H1 (cell line): ENCODE results near the gene SMIM24. TPM values are rescaled to one million over a fixed set of nuclear protein-coding genes. Genes with fewer than 3 reads are reported as not detected.

Experiments
- CTCF ChIA-PET: fragments of 300-600 bp; sonication (Branson Sonifier 250); formaldehyde crosslinking; loops from one replicate; lab custom pipeline; 2021; ENCODE audit not compliant: partially characterized antibody; lab: Charles Lee
- POLR2A ChIA-PET: fragments of 300-600 bp; sonication (Branson Sonifier 250); formaldehyde crosslinking; loops from one replicate; lab custom pipeline; 2021; ENCODE audit warnings: inconsistent platforms; ENCODE audit not compliant: partially characterized antibody; lab: Charles Lee
- DNase-seq, 2 experiments: peaks; one replicate each; pipeline versions ENCODE4 v3.0.0 to v3.0.0-alpha.2; 2010 to 2022; ENCODE audit warnings: low spot score in 2 of 2, low read depth in 1 of 2, mixed read lengths in 1 of 2
- FAIRE-seq: peaks from 2 replicates; lab custom pipeline; 2011; peaks lifted over from hg19 to GRCh38; lab: Jason Lieb, UNC
- H2AFZ ChIP-seq: 2 replicates; pipeline ENCODE4 v1.8.1; 2012; ENCODE audit warnings: low read length, inconsistent platforms
- H2AK5ac ChIP-seq: 2 replicates; pipeline ENCODE4 v1.6.1; 2013; ENCODE audit warnings: low read depth, low read length
- H2BK120ac ChIP-seq: replicated peaks from 2 replicates; pipeline ENCODE3; 2013; ENCODE audit warnings: low read depth, low read length, inconsistent platforms
- H2BK12ac ChIP-seq: 2 replicates; pipeline ENCODE4 v1.6.1; 2013; ENCODE audit warnings: low read depth, low read length
- H2BK15ac ChIP-seq: 2 replicates; pipeline ENCODE4 v1.6.1; 2013; ENCODE audit warnings: low read length
- H2BK20ac ChIP-seq: 2 replicates; pipeline ENCODE4 v1.6.1; 2013; ENCODE audit warnings: low read length
- H2BK5ac ChIP-seq: 2 replicates; pipeline ENCODE4 v1.6.1; 2013; ENCODE audit warnings: low read depth, low read length
- H3K14ac ChIP-seq: 2 replicates; pipeline ENCODE4 v1.6.1; 2013; ENCODE audit warnings: inconsistent platforms; ENCODE audit not compliant: insufficient read length
- H3K18ac ChIP-seq: 2 replicates; pipeline ENCODE4 v1.6.1; 2013; ENCODE audit warnings: low read length; ENCODE audit errors: extremely low read depth
- H3K23ac ChIP-seq: 2 replicates; pipeline ENCODE4 v1.6.1; 2013; ENCODE audit warnings: inconsistent platforms; ENCODE audit not compliant: insufficient read length
- H3K23me2 ChIP-seq: 2 replicates; pipeline ENCODE4 v1.6.1; 2013; ENCODE audit warnings: low read depth, low read length
- H3K27ac ChIP-seq: 2 replicates; pipeline ENCODE4 v1.6.1; 2011; ENCODE audit warnings: low read depth, low read length, inconsistent platforms
- H3K27me3 ChIP-seq, 4 experiments: replicated peaks in 1 of 4; 1 replicate in 1 of 4; 2 replicates in 3 of 4; pipeline versions ENCODE4 v1.6.1 to v1.8.1; 2011 to 2013; ENCODE audit warnings: low read length in 3 of 4, mild to moderate bottlenecking in 3 of 4, inconsistent platforms in 2 of 4, mixed read lengths in 2 of 4, moderate library complexity in 1 of 4; ENCODE audit not compliant: control insufficient read depth in 3 of 4, insufficient read depth in 3 of 4; ENCODE audit errors: extremely low read depth in 1 of 4
- H3K36me3 ChIP-seq, 4 experiments: 2 replicates each; pipeline versions ENCODE4 v1.6.1 to v1.8.1; 2011 to 2013; ENCODE audit warnings: mild to moderate bottlenecking in 4 of 4, low read length in 3 of 4, moderate library complexity in 2 of 4, control low read depth in 1 of 4, inconsistent platforms in 1 of 4; ENCODE audit not compliant: insufficient read depth in 4 of 4, control insufficient read depth in 2 of 4
- H3K4ac ChIP-seq: replicated peaks from 2 replicates; pipeline ENCODE3; 2013; ENCODE audit warnings: low read length, low read depth, mixed read lengths, inconsistent platforms; ENCODE audit not compliant: insufficient read length
- H3K4me1 ChIP-seq, 4 experiments: replicated peaks in 1 of 4; 1 replicate in 1 of 4; 2 replicates in 3 of 4; pipeline versions ENCODE4 v1.6.1 to v1.8.1; 2011 to 2013; ENCODE audit warnings: low read length in 3 of 4, inconsistent platforms in 2 of 4, mixed read lengths in 1 of 4; ENCODE audit not compliant: insufficient read depth in 4 of 4, control insufficient read depth in 3 of 4
- H3K4me2 ChIP-seq, 2 experiments: 2 replicates each; pipeline versions ENCODE4 v1.6.1 to v1.8.1; 2011 to 2013; ENCODE audit warnings: low read depth in 2 of 2, low read length in 2 of 2, control low read depth in 1 of 2, inconsistent platforms in 1 of 2, mild to moderate bottlenecking in 1 of 2; ENCODE audit not compliant: insufficient read depth in 1 of 2
- H3K4me3 ChIP-seq, 4 experiments: fragments of 200-600, 300-600 bp in 1 of 4; sonication (generic), shearing (Covaris generic), sonication (Bioruptor Twin) in 1 of 4; 2 replicates each; pipeline versions ENCODE4 v1.5.1 to v1.8.1; 2011 to 2016; ENCODE audit warnings: low read length in 4 of 4, low read depth in 3 of 4, control low read depth in 2 of 4, inconsistent platforms in 2 of 4, mild to moderate bottlenecking in 2 of 4, mixed read lengths in 1 of 4, moderate library complexity in 1 of 4; ENCODE audit not compliant: insufficient read depth in 2 of 4; ENCODE audit errors: extremely low read depth in 1 of 4
- H3K56ac ChIP-seq: replicated peaks from 2 replicates; pipeline ENCODE3; 2013; ENCODE audit warnings: low read depth, mild to moderate bottlenecking, mixed read lengths, low read length, inconsistent platforms; ENCODE audit not compliant: insufficient read length
- H3K79me1 ChIP-seq: 2 replicates; pipeline ENCODE4 v1.6.1; 2013; ENCODE audit warnings: low read depth, low read length, control low read depth
- H3K79me2 ChIP-seq, 2 experiments: 2 replicates each; pipeline versions ENCODE4 v1.6.1 to v1.8.1; 2012 to 2013; ENCODE audit warnings: low read length in 2 of 2, mild to moderate bottlenecking in 2 of 2, inconsistent platforms in 1 of 2; ENCODE audit not compliant: insufficient read depth in 2 of 2, control insufficient read depth in 1 of 2
- H3K9ac ChIP-seq, 4 experiments: replicated peaks in 1 of 4; 1 replicate in 1 of 4; 2 replicates in 3 of 4; pipeline versions ENCODE4 v1.6.1 to v1.8.1; 2011 to 2013; ENCODE audit warnings: low read depth in 3 of 4, low read length in 3 of 4, control low read depth in 2 of 4, mild to moderate bottlenecking in 2 of 4, moderate library complexity in 2 of 4, inconsistent platforms in 1 of 4; ENCODE audit errors: extremely low read depth in 1 of 4
- H3K9me3 ChIP-seq, 2 experiments: 2 replicates each; pipeline versions ENCODE4 v1.6.1 to v1.8.1; 2012 to 2013; ENCODE audit warnings: mild to moderate bottlenecking in 2 of 2, moderate library complexity in 2 of 2, control low read depth in 1 of 2, inconsistent platforms in 1 of 2, low read depth in 1 of 2, low read length in 1 of 2, mixed read lengths in 1 of 2; ENCODE audit not compliant: insufficient read depth in 2 of 2
- H4K20me1 ChIP-seq, 2 experiments: replicated peaks in 1 of 2; 2 replicates each; pipeline versions ENCODE3 to v1.8.1; 2011 to 2013; ENCODE audit warnings: inconsistent platforms in 2 of 2, low read length in 2 of 2, mild to moderate bottlenecking in 1 of 2; ENCODE audit not compliant: insufficient read depth in 2 of 2, control insufficient read depth in 1 of 2
- H4K5ac ChIP-seq: 2 replicates; pipeline ENCODE4 v1.6.1; 2013; ENCODE audit warnings: low read length, low read depth, mixed read lengths, inconsistent platforms; ENCODE audit not compliant: insufficient read length
- H4K8ac ChIP-seq: 2 replicates; pipeline ENCODE4 v1.8.0; 2013; ENCODE audit warnings: mild to moderate bottlenecking, moderate library complexity, low read length, inconsistent platforms; ENCODE audit not compliant: insufficient read depth; ENCODE audit errors: extremely low read depth
- H4K91ac ChIP-seq: replicated peaks from 2 replicates; pipeline ENCODE3; 2013; ENCODE audit warnings: low read length, mixed read lengths, inconsistent platforms; ENCODE audit not compliant: insufficient read length
- CBX8 ChIP-seq: fragments of 300-800, 300-1000 bp; sonication (generic); IDR thresholded peaks from 2 replicates; pipeline ENCODE4 v1.7.1; 2016; ENCODE audit warnings: low read depth, low read length, borderline replicate concordance
- HDAC2 ChIP-seq, 2 experiments: fragments of 300-600 bp in 1 of 2; sonication (generic) in 1 of 2; IDR thresholded peaks; 2 replicates each; pipeline ENCODE4 v1.6.1; 2011 to 2012; ENCODE audit warnings: low read depth in 2 of 2, low read length in 2 of 2, mild to moderate bottlenecking in 2 of 2, moderate library complexity in 2 of 2, borderline replicate concordance in 1 of 2, inconsistent platforms in 1 of 2
- JUN ChIP-seq: IDR thresholded peaks from 2 replicates; pipeline ENCODE4 v1.6.1; 2011; ENCODE audit warnings: low read depth, mild to moderate bottlenecking, improper control_type of control experiment, low read length
- POLR2AphosphoS5 ChIP-seq: IDR thresholded peaks from 2 replicates; pipeline ENCODE4 v1.6.1; 2011; ENCODE audit warnings: low read depth, low read length
- RFX5 ChIP-seq: IDR thresholded peaks from 2 replicates; pipeline ENCODE4 v1.6.1; 2011; ENCODE audit warnings: low read depth, low read length, improper control_type of control experiment, borderline replicate concordance
- RNF2 ChIP-seq: fragments of 200-900, 300-1000 bp; sonication (generic); IDR thresholded peaks from 2 replicates; pipeline ENCODE4 v1.7.1; 2016; ENCODE audit warnings: borderline replicate concordance, low read depth, mild to moderate bottlenecking, antibody characterized with exemption, low read length; ENCODE audit not compliant: poor library complexity, severe bottlenecking; ENCODE audit errors: missing control alignments
- SIN3A ChIP-seq, 2 experiments: IDR thresholded peaks in 1 of 2; conservative IDR thresholded peaks in 1 of 2; 2 replicates each; pipeline ENCODE4 v1.6.1; 2011 to 2012; ENCODE audit warnings: low read length in 2 of 2, improper control_type of control experiment in 1 of 2, low read depth in 1 of 2, mild to moderate bottlenecking in 1 of 2
- WGBS, 2 experiments: shearing (Covaris generic) in 1 of 2; methylation state at CpG; one replicate each; pipeline versions ENCODE4 v1.1.6 to v1.1.7; 2013 to 2015; ENCODE audit warnings: low lambda C conversion rate in 2 of 2, mixed read lengths in 2 of 2, inconsistent platforms in 1 of 2, low coverage in 1 of 2, missing lambda C conversion rate in 1 of 2; ENCODE audit not compliant: insufficient replicate concordance in 2 of 2, insufficient coverage in 1 of 2, insufficient read length in 1 of 2; ENCODE audit errors: extremely low coverage in 1 of 2, missing lambda C conversion rate in 1 of 2; 5-methylcytosine and 5-hydroxymethylcytosine counted together
- polyA plus RNA-seq, 7 experiments: library from polyadenylated mRNA; depleted of rRNA in 3 of 7; stranded (reverse) in 5 of 7; unstranded in 2 of 7; fragments of >200 nt in 5 of 7; fragments of 200-250 nt in 2 of 7; gene quantifications; 1 replicate in 5 of 7; 2 replicates in 1 of 7; 4 replicates in 1 of 7; pipeline versions ENCODE4 v1.2.1 to v1.2.3, GENCODE V29; 2011 to 2013; ENCODE audit warnings: missing spikeins in 2 of 7, mixed read lengths in 2 of 7
- total RNA-seq: library from RNA; stranded (reverse); fragmentation: NEBNext Ultra II Directional; extraction: Animal tissue kit (Norgen Biotek cat#: 25700); gene quantifications from 2 replicates; pipeline ENCODE4 v1.2.1, GENCODE V29; 2021

The SMIM24 gene
- total and polyA plus RNA-seq, 2 of the 8 experiments (the other 6 are each of a cell fraction or from before 2014, with no cell fraction given), result 3.8 to 4.5 TPM

DNA sequence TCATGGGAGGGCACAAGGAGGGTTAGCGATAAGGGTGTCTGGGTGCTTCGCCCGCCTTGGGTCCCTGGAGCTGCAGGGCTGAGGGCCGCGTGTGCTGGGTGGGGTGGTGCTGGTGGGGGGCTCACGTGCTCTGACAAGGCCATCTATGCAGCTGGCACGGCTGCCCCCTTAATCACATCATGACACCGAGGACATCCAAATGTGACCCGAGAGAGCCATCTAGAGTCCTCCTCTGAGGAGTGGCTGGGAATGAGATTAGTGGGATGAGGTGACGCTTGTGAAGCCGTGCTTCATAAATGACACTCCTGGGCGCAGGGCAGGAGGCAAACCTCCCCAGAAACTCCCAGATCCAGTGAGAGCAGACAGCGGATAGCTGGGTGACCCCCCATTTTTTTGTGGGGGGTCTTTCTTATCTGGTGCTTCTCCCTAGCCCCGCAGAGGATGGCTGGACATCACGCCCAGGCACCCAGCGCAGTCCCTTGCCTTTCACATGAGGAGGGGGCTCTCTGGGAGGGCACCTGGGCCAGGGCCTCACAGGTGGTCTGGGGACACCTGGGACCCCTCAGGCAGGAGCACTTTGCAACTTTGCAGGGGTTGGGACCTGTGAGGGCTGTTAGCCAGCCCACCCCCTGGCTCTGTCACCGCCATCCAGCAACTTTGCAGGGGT, 32.4 kb upstream of the SMIM24 start:
- Histone ChIP-seq H4K20me1 (peaks cover 15 to 34% of the 10 kb centered on the region in 2 experiments), H3K14ac (no peak overlapping the region), H3K4me1 (peaks cover 0 to 7% (median 4%) of the 10 kb centered on the region in 4 experiments; a peak in 6 of 7 replicates), H2BK5ac (no peak overlapping the region), H3K36me3 (no peaks in the 10 kb centered on the region; a peak in 2 of 8 replicates), H3K56ac (no peak overlapping the region), H3K23me2 (peaks cover 2% of the 10 kb centered on the region; the same call in 1 of the 2 replicates), H4K8ac (no peak overlapping the region; the same call in 1 of the 2 replicates), H3K27ac (0 out of 2 replicates have a peak overlapping the region, but pooled peaks have one; percentile 19), H3K27me3 (no peaks in the 10 kb centered on the region), H2AK5ac (no peak overlapping the region), H3K18ac (no peak overlapping the region), H3K4ac (no peak overlapping the region), H3K4me3 (no peak overlapping the region), H3K23ac (no peak overlapping the region)
- POLR2A ChIA-PET, result interaction anchor here (1.2 to 1.6 kb wide), 3 partner anchors 8 to 26 kb away, joined by 5 to 7 read pairs (median 5); partner anchors contain the start of gene TEKTIP1
- CTCF ChIA-PET, result interaction anchor here (0.9 to 2.2 kb wide), 7 partner anchors 9 to 384 kb away, joined by 3 to 8 read pairs (median 5); partner anchors contain the start of gene TEKTIP1
- no peak for FAIRE-seq
- 91% methylated on average over 11 of the region's 17 CpGs; no CpG with 5 or more reads in 1 of the 2 experiments for WGBS, 2 experiments
- no peak for TF ChIP-seq SIN3A (conservative IDR thresholded peaks at IDR 0.05 in 1 of 2, IDR thresholded peaks at IDR 0.05 in 1 of 2; ENCODE audit: low read depth in 1 of 2, low read length in 2 of 2)
- no peak for TF ChIP-seq POLR2AphosphoS5
- TF ChIP-seq RFX5, result no peak
- no peak for TF ChIP-seq JUN
- TF ChIP-seq RNF2, result no peak
- TF ChIP-seq CBX8, result no peak
- TF ChIP-seq HDAC2 (IDR thresholded peaks at IDR 0.05; ENCODE audit: borderline replicate concordance in 1 of 2, low read depth in 2 of 2, low read length in 2 of 2), result no peak
- TF ChIP-seq, all 59 proteins: peak for 0
- no peak for DNase-seq
- Histone ChIP-seq H2AFZ (no peak overlapping the region), H3K79me2 (peaks cover 0 to 82% of the 10 kb centered on the region in 2 experiments; a peak in 2 of 4 replicates), H3K9ac (no peak overlapping the region), H2BK120ac (no peak overlapping the region), H4K5ac (no peak overlapping the region), H2BK12ac (no peak overlapping the region), H3K79me1 (peaks cover 41% of the 10 kb centered on the region), H3K9me3 (no peaks in the 10 kb centered on the region), H3K4me2 (no peak overlapping the region), H2BK20ac (no peak overlapping the region), H2BK15ac (no peak overlapping the region), H4K91ac (no peak overlapping the region)
